H1 (cell line): ENCODE data around the gene GLTP. TPM values are rescaled to one million over a fixed set of nuclear protein-coding genes. Genes with fewer than 3 reads are reported as not detected.

Source experiments
- CTCF ChIA-PET: fragments of 300-600 bp; sonication (Branson Sonifier 250); formaldehyde crosslinking; loops from one replicate; lab custom pipeline; 2021; ENCODE audit not compliant: partially characterized antibody; lab: Charles Lee
- POLR2A ChIA-PET: fragments of 300-600 bp; sonication (Branson Sonifier 250); formaldehyde crosslinking; loops from one replicate; lab custom pipeline; 2021; ENCODE audit warnings: inconsistent platforms; ENCODE audit not compliant: partially characterized antibody; lab: Charles Lee
- DNase-seq, 2 experiments: peaks; one replicate each; pipeline versions ENCODE4 v3.0.0 to v3.0.0-alpha.2; 2010 to 2022; ENCODE audit warnings: low spot score in 2 of 2, low read depth in 1 of 2, mixed read lengths in 1 of 2
- FAIRE-seq: peaks from 2 replicates; lab custom pipeline; 2011; peaks lifted over from hg19 to GRCh38; lab: Jason Lieb, UNC
- H2AFZ ChIP-seq: 2 replicates; pipeline ENCODE4 v1.8.1; 2012; ENCODE audit warnings: low read length, inconsistent platforms
- H2AK5ac ChIP-seq: 2 replicates; pipeline ENCODE4 v1.6.1; 2013; ENCODE audit warnings: low read depth, low read length
- H2BK120ac ChIP-seq: replicated peaks from 2 replicates; pipeline ENCODE3; 2013; ENCODE audit warnings: low read depth, low read length, inconsistent platforms
- H2BK12ac ChIP-seq: 2 replicates; pipeline ENCODE4 v1.6.1; 2013; ENCODE audit warnings: low read depth, low read length
- H2BK15ac ChIP-seq: 2 replicates; pipeline ENCODE4 v1.6.1; 2013; ENCODE audit warnings: low read length
- H2BK20ac ChIP-seq: 2 replicates; pipeline ENCODE4 v1.6.1; 2013; ENCODE audit warnings: low read length
- H2BK5ac ChIP-seq: 2 replicates; pipeline ENCODE4 v1.6.1; 2013; ENCODE audit warnings: low read depth, low read length
- H3K14ac ChIP-seq: 2 replicates; pipeline ENCODE4 v1.6.1; 2013; ENCODE audit warnings: inconsistent platforms; ENCODE audit not compliant: insufficient read length
- H3K18ac ChIP-seq: 2 replicates; pipeline ENCODE4 v1.6.1; 2013; ENCODE audit warnings: low read length; ENCODE audit errors: extremely low read depth
- H3K23ac ChIP-seq: 2 replicates; pipeline ENCODE4 v1.6.1; 2013; ENCODE audit warnings: inconsistent platforms; ENCODE audit not compliant: insufficient read length
- H3K23me2 ChIP-seq: 2 replicates; pipeline ENCODE4 v1.6.1; 2013; ENCODE audit warnings: low read depth, low read length
- H3K27ac ChIP-seq: 2 replicates; pipeline ENCODE4 v1.6.1; 2011; ENCODE audit warnings: low read depth, low read length, inconsistent platforms
- H3K27me3 ChIP-seq, 4 experiments: replicated peaks in 1 of 4; 1 replicate in 1 of 4; 2 replicates in 3 of 4; pipeline versions ENCODE4 v1.6.1 to v1.8.1; 2011 to 2013; ENCODE audit warnings: low read length in 3 of 4, mild to moderate bottlenecking in 3 of 4, inconsistent platforms in 2 of 4, mixed read lengths in 2 of 4, moderate library complexity in 1 of 4; ENCODE audit not compliant: control insufficient read depth in 3 of 4, insufficient read depth in 3 of 4; ENCODE audit errors: extremely low read depth in 1 of 4
- H3K36me3 ChIP-seq, 4 experiments: 2 replicates each; pipeline versions ENCODE4 v1.6.1 to v1.8.1; 2011 to 2013; ENCODE audit warnings: mild to moderate bottlenecking in 4 of 4, low read length in 3 of 4, moderate library complexity in 2 of 4, control low read depth in 1 of 4, inconsistent platforms in 1 of 4; ENCODE audit not compliant: insufficient read depth in 4 of 4, control insufficient read depth in 2 of 4
- H3K4ac ChIP-seq: replicated peaks from 2 replicates; pipeline ENCODE3; 2013; ENCODE audit warnings: low read length, low read depth, mixed read lengths, inconsistent platforms; ENCODE audit not compliant: insufficient read length
- H3K4me1 ChIP-seq, 4 experiments: replicated peaks in 1 of 4; 1 replicate in 1 of 4; 2 replicates in 3 of 4; pipeline versions ENCODE4 v1.6.1 to v1.8.1; 2011 to 2013; ENCODE audit warnings: low read length in 3 of 4, inconsistent platforms in 2 of 4, mixed read lengths in 1 of 4; ENCODE audit not compliant: insufficient read depth in 4 of 4, control insufficient read depth in 3 of 4
- H3K4me2 ChIP-seq, 2 experiments: 2 replicates each; pipeline versions ENCODE4 v1.6.1 to v1.8.1; 2011 to 2013; ENCODE audit warnings: low read depth in 2 of 2, low read length in 2 of 2, control low read depth in 1 of 2, inconsistent platforms in 1 of 2, mild to moderate bottlenecking in 1 of 2; ENCODE audit not compliant: insufficient read depth in 1 of 2
- H3K4me3 ChIP-seq, 4 experiments: fragments of 200-600, 300-600 bp in 1 of 4; sonication (generic), shearing (Covaris generic), sonication (Bioruptor Twin) in 1 of 4; 2 replicates each; pipeline versions ENCODE4 v1.5.1 to v1.8.1; 2011 to 2016; ENCODE audit warnings: low read length in 4 of 4, low read depth in 3 of 4, control low read depth in 2 of 4, inconsistent platforms in 2 of 4, mild to moderate bottlenecking in 2 of 4, mixed read lengths in 1 of 4, moderate library complexity in 1 of 4; ENCODE audit not compliant: insufficient read depth in 2 of 4; ENCODE audit errors: extremely low read depth in 1 of 4
- H3K56ac ChIP-seq: replicated peaks from 2 replicates; pipeline ENCODE3; 2013; ENCODE audit warnings: low read depth, mild to moderate bottlenecking, mixed read lengths, low read length, inconsistent platforms; ENCODE audit not compliant: insufficient read length
- H3K79me1 ChIP-seq: 2 replicates; pipeline ENCODE4 v1.6.1; 2013; ENCODE audit warnings: low read depth, low read length, control low read depth
- H3K79me2 ChIP-seq, 2 experiments: 2 replicates each; pipeline versions ENCODE4 v1.6.1 to v1.8.1; 2012 to 2013; ENCODE audit warnings: low read length in 2 of 2, mild to moderate bottlenecking in 2 of 2, inconsistent platforms in 1 of 2; ENCODE audit not compliant: insufficient read depth in 2 of 2, control insufficient read depth in 1 of 2
- H3K9ac ChIP-seq, 4 experiments: replicated peaks in 1 of 4; 1 replicate in 1 of 4; 2 replicates in 3 of 4; pipeline versions ENCODE4 v1.6.1 to v1.8.1; 2011 to 2013; ENCODE audit warnings: low read depth in 3 of 4, low read length in 3 of 4, control low read depth in 2 of 4, mild to moderate bottlenecking in 2 of 4, moderate library complexity in 2 of 4, inconsistent platforms in 1 of 4; ENCODE audit errors: extremely low read depth in 1 of 4
- H3K9me3 ChIP-seq, 2 experiments: 2 replicates each; pipeline versions ENCODE4 v1.6.1 to v1.8.1; 2012 to 2013; ENCODE audit warnings: mild to moderate bottlenecking in 2 of 2, moderate library complexity in 2 of 2, control low read depth in 1 of 2, inconsistent platforms in 1 of 2, low read depth in 1 of 2, low read length in 1 of 2, mixed read lengths in 1 of 2; ENCODE audit not compliant: insufficient read depth in 2 of 2
- H4K20me1 ChIP-seq, 2 experiments: replicated peaks in 1 of 2; 2 replicates each; pipeline versions ENCODE3 to v1.8.1; 2011 to 2013; ENCODE audit warnings: inconsistent platforms in 2 of 2, low read length in 2 of 2, mild to moderate bottlenecking in 1 of 2; ENCODE audit not compliant: insufficient read depth in 2 of 2, control insufficient read depth in 1 of 2
- H4K5ac ChIP-seq: 2 replicates; pipeline ENCODE4 v1.6.1; 2013; ENCODE audit warnings: low read length, low read depth, mixed read lengths, inconsistent platforms; ENCODE audit not compliant: insufficient read length
- H4K8ac ChIP-seq: 2 replicates; pipeline ENCODE4 v1.8.0; 2013; ENCODE audit warnings: mild to moderate bottlenecking, moderate library complexity, low read length, inconsistent platforms; ENCODE audit not compliant: insufficient read depth; ENCODE audit errors: extremely low read depth
- H4K91ac ChIP-seq: replicated peaks from 2 replicates; pipeline ENCODE3; 2013; ENCODE audit warnings: low read length, mixed read lengths, inconsistent platforms; ENCODE audit not compliant: insufficient read length
- KDM4A ChIP-seq: IDR thresholded peaks from one replicate; pipeline ENCODE4 v1.7.1; 2012; ENCODE audit warnings: low read depth, mild to moderate bottlenecking, moderate library complexity, low read length, inconsistent platforms; ENCODE audit not compliant: severe bottlenecking
- NRF1 ChIP-seq: IDR thresholded peaks from 2 replicates; pipeline ENCODE4 v1.6.1; 2011; ENCODE audit warnings: mild to moderate bottlenecking, low read depth, low read length, improper control_type of control experiment
- PHF8 ChIP-seq: fragments of 200-600 bp; sonication (generic); conservative IDR thresholded peaks from 2 replicates; pipeline ENCODE4 v1.7.1; 2012; ENCODE audit warnings: low read depth, mild to moderate bottlenecking, inconsistent platforms, low read length, moderate library complexity
- RFX5 ChIP-seq: IDR thresholded peaks from 2 replicates; pipeline ENCODE4 v1.6.1; 2011; ENCODE audit warnings: low read depth, low read length, improper control_type of control experiment, borderline replicate concordance
- SIX5 ChIP-seq: IDR thresholded peaks from 2 replicates; pipeline ENCODE4 v1.6.1; 2011; ENCODE audit warnings: mild to moderate bottlenecking, low read depth, low read length
- TAF7 ChIP-seq: optimal IDR thresholded peaks from 2 replicates; pipeline ENCODE3; 2011; ENCODE audit warnings: low read depth, mild to moderate bottlenecking, inconsistent platforms, low read length, moderate library complexity, borderline replicate concordance
- WGBS, 2 experiments: shearing (Covaris generic) in 1 of 2; methylation state at CpG; one replicate each; pipeline versions ENCODE4 v1.1.6 to v1.1.7; 2013 to 2015; ENCODE audit warnings: low lambda C conversion rate in 2 of 2, mixed read lengths in 2 of 2, inconsistent platforms in 1 of 2, low coverage in 1 of 2, missing lambda C conversion rate in 1 of 2; ENCODE audit not compliant: insufficient replicate concordance in 2 of 2, insufficient coverage in 1 of 2, insufficient read length in 1 of 2; ENCODE audit errors: extremely low coverage in 1 of 2, missing lambda C conversion rate in 1 of 2; 5-methylcytosine and 5-hydroxymethylcytosine counted together
- polyA plus RNA-seq, 7 experiments: library from polyadenylated mRNA; depleted of rRNA in 3 of 7; stranded (reverse) in 5 of 7; unstranded in 2 of 7; fragments of >200 nt in 5 of 7; fragments of 200-250 nt in 2 of 7; gene quantifications; 1 replicate in 5 of 7; 2 replicates in 1 of 7; 4 replicates in 1 of 7; pipeline versions ENCODE4 v1.2.1 to v1.2.3, GENCODE V29; 2011 to 2013; ENCODE audit warnings: missing spikeins in 2 of 7, mixed read lengths in 2 of 7
- total RNA-seq: library from RNA; stranded (reverse); fragmentation: NEBNext Ultra II Directional; extraction: Animal tissue kit (Norgen Biotek cat#: 25700); gene quantifications from 2 replicates; pipeline ENCODE4 v1.2.1, GENCODE V29; 2021
- TF ChIP-seq, protein P1 (sequence below): IDR thresholded peaks from 2 replicates; pipeline ENCODE4 v1.6.1; 2012; ENCODE audit warnings: inconsistent platforms

Gene GLTP
- total and polyA plus RNA-seq, 2 of the 8 experiments (the other 6 are each of a cell fraction or from before 2014, with no cell fraction given): 9.8 to 26.1 TPM

DNA sequence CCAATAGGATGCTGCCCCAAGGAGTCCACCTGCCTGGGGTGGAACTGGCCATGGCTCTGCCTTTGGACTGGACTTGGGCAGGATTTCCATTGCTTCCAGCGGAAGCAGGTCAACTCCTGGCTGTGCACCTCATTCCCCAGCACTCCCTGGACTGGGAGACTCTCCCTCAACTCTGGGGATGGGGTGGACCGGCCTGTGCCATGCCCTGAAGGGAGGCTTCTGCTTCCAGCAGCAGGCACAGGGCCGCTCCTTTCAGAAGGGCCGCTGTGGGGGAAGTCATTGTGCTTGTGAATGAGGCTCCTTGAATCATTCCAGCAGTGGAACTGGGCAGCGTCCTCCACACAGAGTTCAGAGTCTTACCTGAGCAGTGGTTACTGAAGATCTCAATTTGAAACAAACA lies 42.7 kb upstream of the GLTP start:
- no peak overlapping the region for H2BK120ac ChIP-seq
- peaks cover 0 to 3% (median 0%) of the 10 kb centered on the region in 4 experiments; a peak in 1 of 7 replicates for H3K4me1 ChIP-seq
- WGBS, 2 experiments: 95% methylated on average over 4 of the region's 5 CpGs; no CpG with 5 or more reads in 1 of the 2 experiments
- no peak overlapping the region for H3K14ac ChIP-seq
- no peak overlapping the region for H4K91ac ChIP-seq
- DNase-seq (no peak), FAIRE-seq (no peak)
- H4K8ac ChIP-seq: no peak overlapping the region
- CTCF ChIA-PET: interaction anchor here (0.6 to 3.8 kb wide), 6 partner anchors 8 to 117 kb away, joined by 3 to 23 read pairs (median 4); no protein-coding TSS in a partner anchor
- H3K56ac ChIP-seq: no peak overlapping the region
- no peak overlapping the region for H3K4ac ChIP-seq
- no peak overlapping the region for H2AFZ ChIP-seq
- no peaks in the 10 kb centered on the region for H3K79me2 ChIP-seq
- POLR2A ChIA-PET: no interaction called here
- no peak overlapping the region for H2BK5ac ChIP-seq
- H3K23ac ChIP-seq: no peak overlapping the region
- H3K9ac ChIP-seq: no peak overlapping the region
- no peak overlapping the region for H3K27ac ChIP-seq
- no peak overlapping the region for H3K18ac ChIP-seq
- H4K5ac ChIP-seq: no peak overlapping the region
- H3K4me3 ChIP-seq: no peak overlapping the region
- H3K36me3 ChIP-seq: no peaks in the 10 kb centered on the region
- no peak overlapping the region for H2BK20ac ChIP-seq
- H2BK15ac ChIP-seq: no peak overlapping the region
- H4K20me1 ChIP-seq: no peaks in the 10 kb centered on the region
- H2BK12ac ChIP-seq: no peak overlapping the region
- no peak overlapping the region for H2AK5ac ChIP-seq
- no peaks in the 10 kb centered on the region for H3K79me1 ChIP-seq
- no peaks in the 10 kb centered on the region for H3K23me2 ChIP-seq
- peaks cover 0 to 3% of the 10 kb centered on the region in 2 experiments; a peak in 1 of 4 replicates for H3K9me3 ChIP-seq
- H3K27me3 ChIP-seq: no peaks in the 10 kb centered on the region
- H3K4me2 ChIP-seq: no peak overlapping the region
- no peak for TF ChIP-seq SIX5
- TF ChIP-seq KDM4A: no peak
- no peak for TF ChIP-seq RFX5
- TF ChIP-seq, protein P1, sequence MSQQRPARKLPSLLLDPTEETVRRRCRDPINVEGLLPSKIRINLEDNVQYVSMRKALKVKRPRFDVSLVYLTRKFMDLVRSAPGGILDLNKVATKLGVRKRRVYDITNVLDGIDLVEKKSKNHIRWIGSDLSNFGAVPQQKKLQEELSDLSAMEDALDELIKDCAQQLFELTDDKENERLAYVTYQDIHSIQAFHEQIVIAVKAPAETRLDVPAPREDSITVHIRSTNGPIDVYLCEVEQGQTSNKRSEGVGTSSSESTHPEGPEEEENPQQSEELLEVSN: no peak
- no peak for TF ChIP-seq NRF1
- no peak for TF ChIP-seq TAF7
- no peak for TF ChIP-seq PHF8
